HG02759 (cell line): ENCODE data around the gene PRM2.

Experiments used
- ATAC-seq: cut with Tn5 transposase; IDR thresholded peaks from one replicate; pipeline ENCODE4 v1.9.1; 2021; ENCODE audit warnings: mild to moderate bottlenecking, moderate library complexity; ENCODE audit not compliant: unreplicated experiment

Gene PRM2

GRCh38 chr16:11264155-11264832, 12.0 kb downstream of the PRM2 start:
- no peak for ATAC-seq

GRCh38 chr16:11263737-11264136, 12.5 kb downstream of the PRM2 start:
- no peak for ATAC-seq

GRCh38 chr16:11262915-11263314, 13.4 kb downstream of the PRM2 start:
- no peak for ATAC-seq

- no peak for ATAC-seq
Measured at GRCh38 chr16:11260596-11260966, 15.7 kb downstream of the PRM2 start.

GRCh38 chr16:11259655-11260595, 16.4 kb downstream of the PRM2 start:
- no peak for ATAC-seq

DNA sequence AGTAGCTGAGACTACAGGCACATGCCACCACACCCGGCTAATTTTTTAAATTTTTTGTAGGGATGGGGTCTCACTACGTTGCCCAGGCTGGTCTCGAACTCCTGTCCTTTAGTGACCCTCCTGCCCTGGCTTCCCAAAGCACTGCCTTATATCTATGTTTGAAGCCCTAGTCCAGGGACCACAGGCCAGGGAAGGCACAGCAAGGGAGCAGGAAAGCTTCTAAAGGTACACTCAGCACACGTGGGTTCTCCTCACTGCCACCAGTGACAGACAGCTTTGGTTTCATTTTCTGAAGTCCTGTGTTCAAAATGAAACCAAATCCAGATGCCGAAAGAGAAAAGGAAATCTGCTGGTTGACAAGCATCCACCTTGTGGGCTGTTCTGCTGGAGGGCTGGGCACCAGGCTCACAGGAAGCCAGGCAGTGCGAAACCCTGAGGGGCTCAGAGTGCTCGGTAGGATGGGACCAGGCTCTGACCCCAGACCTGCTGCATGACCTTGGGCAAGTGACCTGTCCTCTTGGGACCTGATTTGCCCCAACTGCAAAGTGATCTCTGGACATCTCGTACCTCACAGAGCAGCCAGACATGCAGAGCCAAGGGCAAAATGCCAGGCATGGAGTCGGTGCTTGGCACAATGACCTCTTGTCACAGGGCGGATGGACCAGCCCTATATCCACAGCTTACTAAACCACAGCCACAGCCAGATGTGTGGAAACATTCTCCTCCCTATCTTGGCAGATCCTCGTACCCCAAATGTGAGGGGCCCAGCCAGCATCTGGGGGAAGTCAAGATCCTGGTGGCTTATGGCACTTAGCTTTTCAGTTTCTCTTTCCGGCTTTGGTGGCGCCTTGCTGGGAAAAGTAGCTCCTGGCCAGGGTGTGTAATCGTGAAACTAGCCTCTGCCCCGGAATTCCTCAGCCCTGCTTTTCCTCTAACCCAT, 17.5 kb downstream of the PRM2 start:
- ATAC-seq = no peak

GRCh38 chr16:11257131-11257938, 18.9 kb downstream of the PRM2 start:
- ATAC-seq = no peak

DNA sequence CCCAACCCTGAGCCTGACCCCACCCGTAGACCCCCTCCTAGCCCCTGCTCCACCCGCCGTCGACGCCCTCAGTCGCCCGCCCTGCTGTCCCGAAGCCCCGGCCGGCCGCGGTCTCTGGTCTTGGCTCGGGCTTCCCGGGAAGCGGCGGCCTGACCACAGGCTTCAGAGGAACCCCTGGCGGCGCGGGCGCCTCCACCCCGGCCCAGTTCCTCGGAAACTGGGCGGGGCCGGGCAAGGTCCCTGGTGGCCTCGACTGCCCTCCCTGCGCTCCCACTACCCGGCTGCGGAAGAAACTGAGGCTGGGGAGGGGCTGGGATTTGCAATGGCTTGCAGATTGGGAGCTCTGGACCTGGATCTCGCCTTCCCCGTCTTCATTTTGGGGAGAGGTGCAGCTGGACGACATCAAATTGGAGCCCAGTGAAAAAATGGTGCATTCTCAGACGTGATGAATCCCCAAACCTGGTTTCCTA, 19.6 kb downstream of the PRM2 start:
- no peak for ATAC-seq

- peak; percentile 68 for ATAC-seq
Measured at GRCh38 chr16:11255737-11256660, 20.3 kb downstream of the PRM2 start, which contains the start of gene SOCS1. SOCS1 (minus strand) TSS chr16:11256204; CDS start chr16:11255478, 726 bp downstream.

DNA sequence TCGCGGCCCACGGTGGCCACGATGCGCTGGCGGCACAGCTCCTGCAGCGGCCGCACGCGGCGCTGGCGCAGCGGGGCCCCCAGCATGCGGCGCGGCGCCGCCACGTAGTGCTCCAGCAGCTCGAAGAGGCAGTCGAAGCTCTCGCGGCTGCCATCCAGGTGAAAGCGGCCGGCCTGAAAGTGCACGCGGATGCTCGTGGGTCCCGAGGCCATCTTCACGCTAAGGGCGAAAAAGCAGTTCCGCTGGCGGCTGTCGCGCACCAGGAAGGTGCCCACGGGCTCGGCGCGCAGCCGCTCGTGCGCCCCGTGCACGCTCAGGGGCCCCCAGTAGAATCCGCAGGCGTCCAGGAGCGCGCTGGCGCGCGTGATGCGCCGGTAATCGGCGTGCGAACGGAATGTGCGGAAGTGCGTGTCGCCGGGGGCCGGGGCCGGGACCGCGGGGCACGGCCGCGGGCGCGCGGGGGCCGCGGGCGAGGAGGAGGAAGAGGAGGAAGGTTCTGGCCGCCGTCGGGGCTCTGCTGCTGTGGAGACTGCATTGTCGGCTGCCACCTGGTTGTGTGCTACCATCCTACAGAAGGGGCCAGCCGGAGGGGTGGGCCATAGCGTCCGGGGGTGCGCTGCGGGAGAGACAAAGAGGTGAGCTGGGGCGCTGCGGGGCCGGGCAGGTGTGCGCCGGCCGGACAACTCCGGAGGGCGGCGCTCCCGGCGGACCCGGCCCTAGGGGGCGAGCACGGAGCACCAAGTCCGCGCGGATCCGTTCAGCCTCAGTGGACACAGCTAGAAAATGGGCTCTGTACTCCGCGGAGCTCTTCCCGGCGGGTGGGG, 21.2 kb downstream of the PRM2 start:
- peak; percentile 2 for ATAC-seq

GRCh38 chr16:11253995-11254912, 22.0 kb downstream of the PRM2 start:
- no peak for ATAC-seq

DNA sequence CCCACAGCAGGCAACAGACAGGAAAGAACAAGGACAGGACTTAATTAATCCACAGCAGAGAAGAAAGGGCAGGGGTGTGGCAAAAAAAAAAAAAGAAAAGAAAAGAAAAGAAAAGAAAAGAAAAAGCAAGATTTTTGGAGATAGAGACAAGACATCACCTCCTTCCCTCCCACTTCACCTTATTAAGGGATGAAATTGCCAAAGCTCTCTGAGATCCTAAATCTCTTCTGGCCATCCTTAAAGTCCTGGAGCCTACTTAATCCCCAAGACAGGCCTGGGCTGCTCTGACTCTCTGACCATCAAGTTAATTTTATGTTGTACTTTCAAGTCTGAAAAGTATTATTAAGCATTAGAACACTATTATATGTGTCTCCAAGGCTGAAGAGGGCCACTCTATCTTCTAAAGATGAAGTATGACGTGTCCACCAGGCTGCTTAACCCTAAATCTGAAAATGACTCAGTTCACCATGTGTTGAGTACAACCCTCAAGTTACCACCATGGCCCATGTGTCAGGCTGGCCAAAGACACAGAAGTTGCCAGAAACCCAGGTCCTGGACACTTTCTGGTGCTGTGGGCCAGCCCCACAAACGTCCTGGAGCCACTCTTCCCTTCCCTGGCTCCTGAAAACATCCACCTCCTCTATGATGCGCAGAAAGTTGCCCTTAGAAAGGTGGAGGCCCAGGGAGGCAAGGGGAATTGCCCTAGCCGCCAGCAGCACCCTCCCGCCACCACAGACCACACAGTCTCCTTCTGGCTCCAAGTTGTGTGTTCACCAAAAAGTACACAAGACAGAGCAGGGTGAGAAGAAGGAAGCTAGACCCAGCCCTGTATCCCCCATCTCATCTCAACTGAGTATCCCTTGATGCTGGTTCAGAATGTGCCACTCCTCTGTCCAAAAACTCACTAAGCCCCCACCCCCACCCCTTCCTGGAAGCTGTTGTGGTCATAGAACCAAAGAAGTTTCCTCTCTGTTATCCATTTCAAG, 23.0 kb downstream of the PRM2 start:
- no peak for ATAC-seq

DNA sequence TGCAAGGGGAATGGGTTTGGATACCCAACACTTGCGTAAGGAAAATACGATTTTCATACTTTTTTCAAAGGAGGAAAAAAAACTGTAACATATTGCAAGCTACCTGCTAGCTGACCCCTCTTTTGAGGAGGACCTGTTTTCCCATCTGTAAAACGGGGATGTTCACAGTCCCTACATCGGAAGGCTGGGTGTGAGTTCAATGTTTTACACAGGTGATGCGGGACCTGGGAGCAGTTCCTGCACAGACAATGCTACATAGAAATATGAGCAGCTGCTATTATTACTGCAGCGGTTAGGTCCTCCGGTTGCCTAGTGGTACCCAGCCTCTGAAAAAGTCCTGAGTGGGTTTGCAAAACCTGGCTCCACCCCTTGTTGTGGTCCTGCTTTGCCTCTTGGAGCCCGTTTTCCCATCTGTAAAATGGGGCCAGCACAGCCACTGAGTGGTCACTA, 23.8 kb downstream of the PRM2 start:
- no peak for ATAC-seq

- no peak for ATAC-seq
Measured at GRCh38 chr16:11251525-11252481, 24.5 kb downstream of the PRM2 start.
